ENCODE results near the gene FBXO36. TPM values are rescaled to one million over a fixed set of nuclear protein-coding genes. Genes with fewer than 3 reads are reported as not detected.

FBXO36 gene
- total RNA-seq (0.53 and 1.1 TPM in 2 replicates), polyA plus RNA-seq (0.92 and 1.2 TPM in 2 replicates), polyA minus RNA-seq (1.3 and 2.8 TPM in 2 replicates), Bru-seq, nascent RNA (percentile 41 among the genes with signal in this experiment), BruChase-seq, experiment 1, labeled RNA remaining after a 6-hour chase (percentile 38 among the genes with signal in this experiment), BruChase-seq, experiment 2, labeled RNA remaining after a 2-hour chase (percentile 41 among the genes with signal in this experiment)
- polyA plus RNA-seq (2011; cell fraction: cytosol; rRNA removed) = 1.4 and 1.5 TPM in 2 replicates
- 1.2 and 1.6 TPM in 2 replicates for polyA plus RNA-seq (2011; cell fraction: nucleus; rRNA removed)
- polyA plus RNA-seq (2012) = 0.99 and 2.6 TPM in 2 replicates
- 0.41 TPM for polyA minus RNA-seq (2011; cell fraction: cytosol; rRNA and poly(A)+ RNA removed)
- 0.87 and 1.4 TPM in 2 replicates for polyA minus RNA-seq (2011; cell fraction: nucleus; rRNA and poly(A)+ RNA removed)
- long read RNA-seq, transcript FBXO36-201 (4 exons, 2,810 nt) = major isoform, 11 of 14 reads
- long read RNA-seq, partial matches to known transcripts = 0 of 14 reads
- long read RNA-seq, other reads (novel, unspliced or antisense) = 3 of 14 reads

GRCh38 chr2:229922449-229923386 lies at the start of gene FBXO36:
FBXO36 (plus strand) TSS chr2:229922503; CDS start chr2:229922514, 11 bp downstream.
- Histone ChIP-seq H2AFZ (ENCODE audit: low read depth, low read length) (peak within 1 kb of the TSS; percentile 95), H3K79me2 (ENCODE audit: control insufficient read depth, insufficient read depth, low read length) (peaks cover 40% of the 10 kb centered on the region), H4K20me1 (replicated peaks; ENCODE audit: control insufficient read depth, extremely low read depth, insufficient read depth, low read length) (peaks cover 7% of the 10 kb centered on the region), H3K4me1 (ENCODE audit: control insufficient read depth, extremely low read depth, insufficient read depth, low read length) (peaks cover 17% of the 10 kb centered on the region), H3K9me1 (replicated peaks; ENCODE audit: control insufficient read depth, extremely low read depth, insufficient read depth, low read length) (no peaks in the 10 kb centered on the region), H3K9ac (replicated peaks; ENCODE audit: extremely low read depth, insufficient read depth, low read length) (peak within 1 kb of the TSS; percentile 91), H3K27ac (ENCODE audit: insufficient read depth, low read depth, low read length) (peak within 1 kb of the TSS; percentile 91), H3K36me3 (ENCODE audit: control insufficient read depth in 2 of 2, extremely low read depth in 1 of 2, insufficient read depth in 2 of 2, low read length in 2 of 2) (peaks cover 0 to 2% of the 10 kb centered on the region in 2 experiments), H3K4me3 (replicated peaks in 1 of 3; ENCODE audit: insufficient read depth in 1 of 3, low read depth in 1 of 3, low read length in 3 of 3) (peak within 1 kb of the TSS; percentile 62 to 98 (median 90)), H3K4me2 (ENCODE audit: insufficient read depth, low read length) (peak within 1 kb of the TSS; percentile 99), H3K27me3 (ENCODE audit: control insufficient read depth in 2 of 2, insufficient read depth in 2 of 2, low read length in 2 of 2) (no peaks in the 10 kb centered on the region), H3K9me3 (replicated peaks; ENCODE audit: control insufficient read depth, insufficient read depth, low read length) (no peaks in the 10 kb centered on the region)
- TF ChIP-seq EZH2 (IDR thresholded peaks at IDR 0.05; ENCODE audit: borderline replicate concordance, low read depth, low read length, severe bottlenecking) (no peak), JUN (IDR thresholded peaks at IDR 0.05; ENCODE audit: borderline replicate concordance, insufficient read depth, insufficient read length, low read depth) (no peak), GATA2 (IDR thresholded peaks at IDR 0.05; ENCODE audit: insufficient read depth, insufficient read length, low read depth, low read length) (no peak), MYC (IDR thresholded peaks at IDR 0.05; ENCODE audit: low read depth, low read length) (no peak), POLR2A (IDR thresholded peaks at IDR 0.05; ENCODE audit: low read depth, low read length) (no peak), CTCF (IDR thresholded peaks at IDR 0.05; ENCODE audit: extremely low read depth in 1 of 2, insufficient read depth in 1 of 2, low read depth in 1 of 2, low read length in 2 of 2) (no peak), POLR2AphosphoS5 (IDR thresholded peaks at IDR 0.05; ENCODE audit: insufficient read depth, low read depth, low read length) (no peak), FOS (IDR thresholded peaks at IDR 0.05; ENCODE audit: borderline replicate concordance, insufficient read depth, low read length) (no peak)
- TF ChIP-seq, protein P1, sequence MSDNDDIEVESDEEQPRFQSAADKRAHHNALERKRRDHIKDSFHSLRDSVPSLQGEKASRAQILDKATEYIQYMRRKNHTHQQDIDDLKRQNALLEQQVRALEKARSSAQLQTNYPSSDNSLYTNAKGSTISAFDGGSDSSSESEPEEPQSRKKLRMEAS (IDR thresholded peaks at IDR 0.05; ENCODE audit: insufficient read depth, insufficient read length) = no peak
- CTCF ChIA-PET = interaction anchor here (0.6 to 4.2 kb wide), 4 partner anchors 58 to 237 kb away, joined by 3 to 30 read pairs (median 3); no protein-coding TSS in a partner anchor
- TSS peak; percentile 54 for BruUV-seq (replicated peaks)
- dilution Hi-C loops (cut with MboI; ENCODE audit: extremely low pct_ligation_motif_present, low sequenced_read_pairs) (no loop called here), intact Hi-C loops (cut with micrococcal nuclease) (loop anchor here (1.0 to 5.0 kb wide), 7 partner anchors 58 to 486 kb away; partner anchors contain the start of gene SP140L)
- POLR2A ChIA-PET = no interaction called here
- DNase-seq (ENCODE audit: low read depth, low spot score) (no peak), FAIRE-seq (no peak)
